SW480 (cell line): ENCODE measurements around the gene PDXDC1.
"Not testable (repeated sequence)": the region's sequence is repeated elsewhere in the genome, so short reads cannot be mapped to it uniquely, and the experiment has no call there.

ENCODE experiments used
- DNase-seq: peaks from one replicate; pipeline ENCODE4 v3.0.0-alpha.2; 2016; ENCODE audit warnings: low spot score

PDXDC1 gene

DNA sequence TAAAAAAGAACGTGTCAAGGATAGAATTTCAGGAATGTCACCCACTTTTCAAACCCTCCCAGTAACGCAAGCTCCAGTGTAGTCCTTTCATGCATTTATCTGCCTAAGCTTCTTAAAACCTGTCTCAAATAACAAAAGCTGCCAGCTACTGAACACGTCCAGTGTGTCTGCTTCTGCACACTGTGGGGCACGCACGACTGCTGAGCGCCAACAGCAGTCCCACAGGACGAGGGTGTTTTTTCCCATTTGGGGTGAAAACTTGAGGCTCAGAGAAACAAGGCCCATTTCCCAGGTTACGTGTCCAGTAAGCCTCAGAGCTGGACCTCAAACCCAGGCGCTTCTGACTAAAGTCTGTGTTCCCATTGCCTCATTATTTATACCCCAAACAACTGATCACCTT is 63.9 kb downstream of the PDXDC1 start:
- no peak for DNase-seq

DNA sequence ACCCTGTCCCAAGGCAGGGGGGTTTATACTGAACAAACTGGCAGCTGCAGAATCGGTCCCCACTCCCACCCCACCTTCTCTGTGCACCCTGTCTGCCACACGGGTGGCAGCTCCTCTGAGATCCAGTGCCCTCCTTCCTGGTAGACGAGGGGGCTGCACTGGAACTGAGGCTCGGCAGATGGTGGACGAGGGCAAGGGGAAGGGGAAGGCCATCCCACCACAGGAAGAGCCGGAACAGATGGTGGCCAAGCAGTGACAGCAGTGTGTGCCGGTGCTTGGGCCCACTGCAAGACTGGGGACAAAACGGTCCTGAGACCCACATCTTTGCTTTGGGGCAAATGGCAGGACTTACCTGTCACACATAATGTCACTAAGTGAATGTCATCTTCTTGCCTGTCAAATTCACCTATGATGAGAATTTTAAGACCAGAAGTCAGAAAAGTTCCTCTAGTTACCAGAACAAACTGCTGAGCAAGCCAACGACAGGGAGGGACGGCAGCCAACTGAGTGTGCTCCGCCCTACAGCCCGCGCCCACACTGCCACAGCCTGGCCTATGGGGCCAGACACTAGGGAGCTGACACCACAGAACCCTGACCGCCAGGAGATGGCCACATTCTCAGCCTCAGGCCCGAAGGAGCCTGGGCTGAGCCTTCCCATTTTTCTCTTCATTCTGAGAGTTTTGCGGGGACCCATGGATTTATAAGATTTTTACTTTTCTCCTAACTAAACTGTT is 66.6 kb downstream of the PDXDC1 start:
- no peak for DNase-seq

DNA sequence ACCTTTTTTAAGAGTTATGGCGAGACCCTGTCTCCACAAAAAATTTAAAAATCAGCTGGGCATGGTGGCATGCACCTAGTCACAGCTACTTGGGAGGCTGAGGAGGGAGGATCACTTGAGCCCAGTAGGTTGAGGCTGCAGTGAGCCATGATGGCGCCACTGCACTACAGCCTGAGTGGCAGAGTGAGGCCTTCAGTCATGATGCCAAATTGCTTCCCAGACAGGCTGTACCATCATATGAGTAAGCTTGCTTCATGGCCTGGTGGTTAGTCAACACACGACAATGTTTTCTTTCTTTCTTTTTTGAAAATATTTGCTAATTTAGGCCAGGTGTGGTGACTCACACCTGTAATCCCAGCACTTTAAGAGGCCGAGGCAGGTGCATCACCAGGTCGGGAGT is 68.5 kb downstream of the PDXDC1 start:
- DNase-seq = no peak

DNA sequence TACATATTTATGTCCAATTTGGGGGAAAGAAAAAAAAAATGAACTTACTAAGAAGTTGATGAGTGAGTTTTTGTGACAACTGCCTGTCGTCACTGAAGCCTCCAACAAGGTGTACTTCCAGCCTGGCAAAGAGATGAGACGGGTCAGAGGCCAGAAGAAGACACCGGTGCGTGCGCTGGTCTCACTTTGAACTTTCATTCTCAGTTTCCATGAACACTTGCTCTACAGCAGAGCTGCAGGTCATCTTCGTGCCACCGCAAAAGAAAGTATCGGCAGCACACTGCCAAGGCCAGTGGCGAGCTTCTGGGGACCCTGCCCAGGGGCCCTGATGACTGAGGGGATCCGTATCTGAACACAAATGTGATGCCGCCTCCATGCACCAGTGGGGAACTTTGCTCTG is 69.5 kb downstream of the PDXDC1 start:
- no peak for DNase-seq

DNA sequence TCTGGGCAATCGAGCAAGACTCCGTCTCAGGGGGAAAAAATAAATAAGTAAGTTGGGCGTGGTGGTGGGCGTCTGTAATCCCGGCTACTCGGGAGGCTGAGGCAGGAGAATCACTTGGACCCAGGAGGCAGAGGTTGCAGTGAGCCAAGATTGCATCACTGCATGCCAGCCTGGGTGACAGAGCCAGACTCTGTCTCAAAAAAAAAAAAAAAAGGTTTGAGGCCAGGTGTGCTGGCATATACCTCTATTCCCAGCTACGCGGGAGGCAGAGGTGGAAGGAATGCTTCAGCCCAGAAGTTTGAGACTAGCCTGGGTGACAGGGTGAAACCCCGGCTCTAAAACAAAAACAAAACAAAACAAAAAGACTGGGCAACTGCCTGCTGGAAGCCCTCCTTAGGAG is 70.4 kb downstream of the PDXDC1 start:
- DNase-seq = not testable (repeated sequence)

DNA sequence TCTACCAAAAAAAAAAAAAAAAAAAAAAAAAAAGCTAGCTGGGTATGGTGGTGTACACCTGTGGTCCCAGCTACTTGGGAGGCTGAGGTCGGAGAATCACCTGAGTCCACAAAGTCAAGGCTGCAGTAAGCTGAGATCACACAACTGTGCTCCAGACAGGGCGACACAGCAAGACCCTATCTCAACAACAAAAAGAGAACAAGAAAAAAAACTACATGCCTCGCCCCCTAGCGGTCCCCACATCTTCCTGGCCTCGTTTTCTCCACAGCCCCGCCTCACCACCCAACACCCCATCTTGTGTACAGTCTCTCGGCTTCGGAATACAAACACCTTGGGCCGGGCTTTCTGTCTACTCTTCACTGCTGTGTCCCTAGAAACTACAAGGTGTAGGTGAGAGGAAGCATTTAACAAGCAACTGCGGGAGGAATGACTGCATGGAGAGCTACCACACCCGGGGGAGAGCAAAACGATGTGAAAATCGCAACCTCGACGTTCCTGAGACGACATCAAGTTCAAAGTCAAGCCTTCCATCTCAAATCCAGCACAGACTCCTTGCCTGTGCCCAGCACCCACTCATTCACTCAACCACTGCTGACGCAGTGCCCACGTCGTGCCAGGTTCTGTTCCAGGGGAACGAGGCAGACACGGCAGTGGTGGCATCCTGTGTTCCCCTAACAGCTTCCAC is 72.0 kb downstream of the PDXDC1 start:
- DNase-seq = no peak

DNA sequence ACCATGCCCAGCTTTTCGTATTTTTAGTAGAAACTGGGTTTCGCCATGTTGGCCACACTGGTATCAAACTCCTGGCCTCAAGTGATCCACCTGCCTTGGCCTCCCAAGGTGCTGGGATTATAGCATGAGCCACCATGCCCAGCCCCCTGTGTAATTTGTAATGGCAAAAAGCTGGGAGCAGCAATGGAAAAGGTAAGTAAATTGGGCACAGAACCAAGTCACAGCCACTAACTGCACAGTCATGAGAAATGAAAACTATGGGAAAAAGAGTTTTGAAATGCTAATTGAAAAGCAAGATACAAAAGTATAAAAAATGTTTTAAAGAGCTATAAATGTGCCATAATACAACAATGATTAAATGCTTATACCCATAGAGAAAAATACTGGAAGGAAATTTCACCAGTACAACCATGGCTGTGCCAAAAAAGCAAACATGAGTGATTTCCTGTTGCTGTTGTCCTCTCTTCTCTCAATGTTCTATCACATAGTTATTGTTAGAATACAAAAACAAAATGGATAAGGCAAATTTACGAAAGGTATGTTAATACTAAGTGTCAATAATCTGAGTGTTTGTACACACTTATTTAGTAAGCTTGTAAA is 74.9 kb downstream of the PDXDC1 start:
- no peak for DNase-seq

DNA sequence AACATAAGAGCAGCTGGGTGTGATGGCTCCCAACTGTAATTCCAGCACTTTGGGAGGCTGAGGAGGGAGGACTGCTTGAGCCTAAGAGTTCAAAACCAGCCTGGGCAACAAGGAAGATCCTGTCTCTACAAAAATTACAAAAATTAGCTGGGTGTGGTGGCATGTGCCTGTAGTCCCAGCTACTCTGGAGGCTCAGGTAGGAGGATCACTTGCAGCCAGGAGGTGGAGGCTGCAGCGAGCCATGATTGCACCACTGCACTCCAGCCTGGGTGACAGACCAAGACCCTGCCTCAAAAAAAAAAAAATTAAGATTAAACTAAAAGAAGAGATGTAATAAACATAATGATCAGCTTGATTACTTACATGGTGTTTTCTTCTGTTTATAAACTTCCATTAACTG is 75.6 kb downstream of the PDXDC1 start:
- not testable (repeated sequence) for DNase-seq

DNA sequence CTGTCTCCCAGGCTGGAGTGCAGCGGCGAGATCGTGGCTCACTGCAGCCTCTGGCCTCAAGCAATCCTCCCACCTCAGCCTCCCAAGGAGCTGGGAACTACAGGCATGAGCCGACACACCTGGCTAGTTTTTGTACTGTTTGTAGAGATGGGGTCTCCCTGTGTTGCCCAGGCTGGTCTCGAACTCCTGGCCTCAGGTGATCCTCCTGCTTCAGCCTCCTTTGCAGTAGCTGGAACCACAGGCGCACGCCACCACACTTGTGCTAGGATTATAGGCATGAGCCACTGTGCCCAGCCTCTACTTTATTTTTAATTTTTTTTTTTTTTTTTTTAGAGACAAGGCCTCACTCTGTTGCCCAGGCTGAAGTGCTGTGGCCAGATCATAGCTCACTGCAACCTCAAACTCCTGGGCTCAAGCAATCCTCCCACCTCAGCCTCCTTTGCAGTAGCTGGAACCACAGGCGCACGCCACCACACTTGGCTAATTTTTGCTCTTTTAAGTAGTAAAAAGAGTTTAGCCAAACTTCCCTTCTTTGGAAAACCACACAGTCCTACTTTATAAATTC is 76.6 kb downstream of the PDXDC1 start:
- no peak for DNase-seq

DNA sequence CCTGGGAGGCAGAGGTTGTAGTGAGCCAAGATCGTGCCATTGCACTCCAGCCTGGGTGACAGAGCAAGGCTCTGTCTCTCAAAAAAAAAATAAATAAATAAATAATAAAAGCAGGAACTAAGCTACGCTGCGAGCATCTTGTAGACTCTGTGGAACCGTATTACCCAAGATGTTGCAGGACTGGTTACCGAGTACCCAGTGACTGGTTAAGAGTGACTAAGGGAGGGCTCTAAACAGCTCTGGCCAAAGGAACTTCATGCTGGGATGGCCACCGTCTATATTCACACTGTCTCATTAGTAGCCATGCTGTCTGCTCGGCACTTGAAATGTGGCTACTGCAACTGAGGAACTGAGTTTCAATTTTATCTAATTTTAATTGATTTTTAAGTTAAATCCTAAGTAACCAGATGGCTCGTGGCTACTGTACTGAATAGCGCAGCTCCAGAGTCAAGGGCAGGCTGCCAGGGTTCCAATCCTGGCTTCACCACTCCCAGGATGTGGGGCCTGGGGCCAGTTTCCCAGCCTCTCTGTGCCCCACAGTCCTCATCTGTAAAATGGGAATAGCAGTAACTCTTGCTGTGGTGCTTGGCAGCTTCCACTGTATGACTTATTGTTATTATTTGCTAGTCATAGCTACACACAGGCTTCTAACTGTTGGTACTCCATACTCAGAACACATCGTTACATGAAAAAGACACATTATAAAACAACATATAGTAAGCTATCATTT is 78.1 kb downstream of the PDXDC1 start:
- DNase-seq = no peak

DNA sequence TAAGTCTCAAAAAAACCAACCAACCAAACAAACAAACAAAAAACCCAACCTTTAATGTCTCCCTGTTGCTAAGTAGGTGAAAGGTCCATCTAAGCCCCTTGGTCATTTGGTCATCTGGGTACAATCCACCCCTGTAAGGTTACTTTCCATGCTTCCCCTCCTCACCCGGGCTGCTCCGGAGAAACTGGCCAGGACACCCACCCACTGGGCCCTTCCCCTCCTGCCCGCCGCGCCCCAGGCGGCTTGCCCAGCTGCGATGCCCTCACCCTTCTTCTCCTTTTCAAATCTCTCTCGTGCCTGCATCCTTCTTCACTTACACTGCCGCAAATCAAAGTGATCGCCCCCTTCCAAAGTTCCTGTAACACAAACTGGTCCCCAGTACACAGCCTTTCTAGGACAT is 79.1 kb downstream of the PDXDC1 start:
- DNase-seq = no peak

DNA sequence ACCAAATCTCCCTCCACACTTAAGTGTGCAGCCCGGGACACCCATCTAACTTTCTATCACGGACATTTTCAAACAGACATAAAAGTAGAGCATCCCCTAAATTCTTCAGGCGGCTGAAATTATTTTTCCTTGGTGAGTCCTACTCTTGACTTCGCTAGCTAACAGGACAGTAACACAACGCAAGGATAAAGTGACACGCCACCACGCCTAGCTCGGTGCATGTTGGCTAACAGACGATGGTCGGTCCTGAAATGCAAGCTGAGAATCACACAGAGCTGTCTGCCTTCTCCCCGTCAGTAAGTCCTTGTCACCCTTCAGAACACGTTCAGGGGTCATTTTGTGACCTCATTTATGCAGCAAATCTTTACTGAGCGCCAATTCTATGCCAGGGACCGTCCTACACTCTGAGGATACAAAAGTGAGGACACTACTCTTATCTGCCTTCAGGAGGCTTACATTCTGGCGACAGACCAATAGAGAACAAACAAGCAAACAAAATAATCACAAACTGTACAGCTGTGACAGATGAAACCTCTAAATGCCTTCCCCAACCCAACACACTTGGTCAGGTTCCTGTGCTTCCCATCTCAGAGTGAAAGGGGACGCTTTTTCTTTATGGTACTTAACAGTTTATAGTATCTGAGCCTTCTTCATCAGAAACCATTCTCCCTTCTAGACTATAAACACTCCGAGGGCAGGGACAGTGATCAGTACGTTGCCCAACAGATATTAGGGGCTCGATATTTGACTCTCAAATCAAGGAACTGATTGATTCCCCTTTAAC is 79.7 kb downstream of the PDXDC1 start:
- no peak for DNase-seq

DNA sequence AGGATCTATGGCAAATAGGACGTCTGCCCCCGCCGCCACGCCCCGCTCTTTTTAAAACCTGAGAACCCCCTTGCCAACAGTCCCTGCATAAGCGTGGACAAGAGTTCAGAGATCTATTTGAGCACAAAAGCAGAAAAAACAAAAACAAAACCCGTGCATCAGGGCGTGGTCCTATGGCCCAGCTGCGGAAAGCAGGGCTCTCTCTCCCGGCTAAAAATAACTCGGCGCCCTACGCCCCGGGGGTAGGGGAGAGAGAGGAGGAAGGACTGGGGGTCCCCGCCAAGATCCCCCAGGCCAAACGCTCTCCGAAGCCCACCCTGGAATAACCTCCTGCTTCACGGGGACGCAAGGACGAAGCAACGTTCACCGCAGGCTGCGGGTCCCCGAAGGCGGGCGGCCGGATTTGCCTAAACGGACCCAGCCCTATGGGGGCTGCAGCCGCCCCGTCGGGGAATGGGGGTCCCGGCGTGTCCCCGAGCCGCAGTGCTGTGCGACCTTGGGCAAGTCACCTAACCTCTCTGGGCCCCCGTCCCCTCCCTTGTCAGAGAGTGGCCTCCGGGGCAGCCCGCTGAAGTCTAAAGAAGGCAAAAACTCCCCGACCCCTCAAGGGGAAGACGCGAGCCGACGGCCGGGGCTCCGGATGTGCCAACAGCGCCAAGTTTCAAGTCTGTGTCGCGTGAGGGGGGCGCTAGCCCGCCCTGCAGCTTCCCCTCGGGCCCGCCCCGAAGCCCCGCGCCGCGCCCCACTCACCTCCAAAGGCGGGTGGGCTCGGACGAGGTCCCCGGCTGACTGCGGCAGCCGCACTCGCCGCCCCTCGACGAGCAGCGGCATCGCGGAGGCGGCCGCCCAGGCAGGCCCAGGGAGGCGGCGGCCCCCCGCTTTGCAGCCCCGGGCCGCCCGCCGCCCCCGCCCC is 80.6 kb downstream of the PDXDC1 start:
- DNase-seq = no peak

DNA sequence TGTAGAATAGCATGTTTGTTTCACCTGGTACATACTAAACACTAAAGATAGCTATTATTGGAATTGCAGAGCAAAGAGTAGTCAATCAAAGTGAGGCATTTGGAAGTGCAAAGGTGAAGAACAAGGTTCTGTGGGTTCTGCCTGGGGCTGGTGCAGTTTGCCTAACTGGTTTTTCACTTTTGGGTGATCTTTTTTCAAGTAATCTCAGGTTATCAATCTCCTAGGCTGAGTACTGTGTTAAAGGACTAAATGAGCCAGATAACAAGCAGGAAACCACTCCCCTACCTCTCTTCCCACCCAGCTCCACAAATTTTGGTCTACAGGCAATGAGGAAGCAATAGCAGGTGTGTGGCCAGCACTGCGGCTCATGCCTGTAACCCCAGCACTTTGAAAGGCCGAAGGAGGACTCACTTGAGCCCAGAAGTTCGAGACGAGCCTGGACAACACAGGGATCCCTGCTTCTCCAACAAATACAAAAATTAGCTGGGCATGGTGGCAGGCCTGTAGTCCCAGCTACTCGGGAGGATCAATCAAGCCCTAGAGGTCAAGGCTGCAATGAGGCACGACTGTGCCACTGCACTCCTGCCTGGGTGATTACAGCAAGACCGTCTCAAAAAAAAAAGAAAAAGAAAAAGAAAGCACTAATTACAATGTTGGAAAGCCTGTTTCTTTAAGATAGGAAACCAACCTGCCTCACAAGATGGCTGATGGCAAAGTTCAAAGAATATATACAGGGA is 83.0 kb downstream of the PDXDC1 start:
- no peak for DNase-seq

DNA sequence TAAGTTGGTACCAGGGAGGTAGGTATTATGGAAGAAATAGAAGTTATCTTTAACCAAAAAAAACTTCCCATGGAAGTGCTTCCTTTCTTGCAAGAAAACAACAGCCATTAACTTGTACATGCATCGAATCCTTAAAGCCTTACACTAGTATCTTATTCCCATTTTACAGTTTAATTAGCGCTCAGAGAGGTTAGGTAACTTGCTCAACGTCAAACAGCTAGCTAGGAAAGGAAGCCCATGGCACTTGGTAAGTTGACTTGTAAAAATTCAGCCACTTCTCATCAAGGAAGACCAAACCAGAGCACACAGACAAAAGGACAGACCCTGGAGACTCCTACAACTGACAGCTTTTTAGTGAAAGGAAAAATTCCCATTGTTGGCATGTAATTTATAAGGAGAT is 84.5 kb downstream of the PDXDC1 start:
- DNase-seq = no peak

DNA sequence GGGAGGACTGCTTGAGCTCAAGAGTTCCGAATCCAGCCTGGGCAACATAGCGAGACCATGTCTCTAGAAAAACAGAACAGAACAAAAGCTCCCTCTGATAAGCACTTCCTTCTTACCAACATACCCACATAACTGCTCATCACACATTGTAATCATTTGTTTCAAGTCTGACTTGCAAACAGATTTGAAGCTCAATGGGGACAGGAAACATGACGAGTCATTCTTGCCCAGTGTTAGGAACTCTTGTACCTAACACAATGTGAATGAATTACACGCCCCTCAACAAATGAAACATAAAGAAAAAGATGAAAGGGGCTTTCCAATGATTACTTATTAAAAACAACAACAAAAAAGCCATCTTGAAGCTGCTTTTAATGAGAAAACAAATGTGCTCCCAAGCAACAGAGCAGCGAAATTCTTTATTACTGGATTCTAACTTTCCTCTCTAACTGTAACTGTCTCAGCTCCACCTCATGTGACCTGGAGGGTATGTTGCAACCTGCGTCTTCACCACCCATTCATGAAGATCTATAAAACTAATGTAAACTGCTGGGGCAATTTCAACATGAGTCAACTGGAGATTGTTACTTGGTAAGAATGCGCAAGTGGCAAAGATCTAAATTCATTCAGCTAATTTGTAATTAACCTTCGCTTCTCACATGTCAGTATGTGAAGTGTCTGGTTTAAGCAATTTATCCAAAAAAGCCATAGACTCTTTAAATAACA is 87.4 kb downstream of the PDXDC1 start:
- DNase-seq = not testable (repeated sequence)

DNA sequence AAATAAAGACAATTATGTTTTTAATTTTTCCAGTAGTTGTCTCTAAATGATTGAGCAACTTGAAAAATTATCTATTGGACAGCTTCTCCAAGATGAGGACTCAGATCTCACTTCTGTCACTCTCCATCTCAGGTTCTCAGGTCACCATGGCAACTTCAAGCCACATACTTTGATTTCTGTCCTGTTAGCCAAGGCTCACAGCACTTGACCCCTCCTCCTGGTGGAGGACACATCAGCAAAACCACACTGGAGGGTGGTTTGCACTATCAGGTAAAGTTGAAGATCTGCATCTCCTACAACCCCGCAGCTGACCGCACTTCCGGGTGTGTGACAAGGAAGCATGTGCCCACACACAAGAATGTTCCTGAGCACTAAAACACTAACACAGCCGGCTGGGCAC is 91.1 kb downstream of the PDXDC1 start:
- DNase-seq = not testable (repeated sequence)

DNA sequence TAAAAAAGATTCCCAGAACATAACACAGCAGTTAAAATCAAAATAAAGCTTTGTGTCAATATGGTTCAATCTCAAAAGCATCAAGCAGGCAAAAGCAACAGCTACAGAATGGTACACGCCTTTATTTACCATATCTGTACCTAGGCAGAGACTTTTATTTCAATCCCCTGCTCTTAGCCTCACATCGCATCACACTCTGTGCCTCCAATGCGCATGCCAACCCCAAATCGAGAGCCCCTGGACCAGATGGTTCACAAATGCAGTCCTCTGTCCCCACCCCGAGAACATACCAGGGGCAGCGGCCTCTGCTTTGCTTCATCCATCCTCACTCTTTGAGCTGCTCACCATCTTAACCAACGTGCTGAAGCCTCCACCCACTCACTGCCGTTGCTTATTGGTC is 91.9 kb downstream of the PDXDC1 start:
- DNase-seq = not testable (repeated sequence)

DNA sequence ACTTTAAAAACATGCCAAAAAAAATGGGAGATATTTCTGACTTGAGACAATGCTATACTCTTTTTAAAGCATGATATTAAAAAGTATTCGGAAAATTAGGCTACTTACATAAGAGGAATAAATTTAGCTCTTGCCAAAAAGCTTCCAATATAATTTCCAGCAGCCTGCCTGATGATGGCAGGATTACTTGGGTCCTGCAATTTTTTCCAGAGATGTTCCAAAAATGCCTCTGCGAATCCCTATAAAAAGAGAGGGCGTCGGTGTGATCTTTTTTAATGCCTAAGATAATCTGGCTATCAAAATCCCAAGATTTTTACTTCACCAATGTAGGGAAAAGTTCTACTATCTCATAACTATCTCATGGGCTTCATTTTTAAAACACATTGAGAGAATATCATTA is 96.2 kb downstream of the PDXDC1 start:
- DNase-seq = not testable (repeated sequence)
